Immature natural killer cell (primary cell): ENCODE measurements around the gene CCDC190. TPM values are rescaled to one million over a fixed set of nuclear protein-coding genes. Genes with fewer than 3 reads are reported as not detected.
"Not testable (repeated sequence)": the region's sequence is repeated elsewhere in the genome, so short reads cannot be mapped to it uniquely, and the experiment has no call there.

Experiments used
- DNase-seq, 3 donors: peaks; one replicate each; pipeline ENCODE4 v3.0.0; 2022; ENCODE audit warnings: mixed read lengths in 1 of 3
- H3K27ac Mint-ChIP-seq, 6 donors: one replicate each; pipeline ENCODE4 v1.8.0; 2020; ENCODE audit warnings: mixed read lengths in 6 of 6, mild to moderate bottlenecking in 5 of 6, inconsistent platforms in 4 of 6, moderate library complexity in 3 of 6
- H3K27me3 Mint-ChIP-seq, 3 donors: one replicate each; pipeline ENCODE4 v1.8.0; 2020 to 2021; ENCODE audit warnings: low read depth in 3 of 3, mild to moderate bottlenecking in 3 of 3, mixed read lengths in 3 of 3, moderate library complexity in 3 of 3, inconsistent platforms in 1 of 3
- H3K36me3 Mint-ChIP-seq, 3 donors: one replicate each; pipeline ENCODE4 v1.8.0; 2020; ENCODE audit warnings: mixed read lengths in 3 of 3, inconsistent platforms in 2 of 3, mild to moderate bottlenecking in 2 of 3
- H3K4me1 Mint-ChIP-seq, 2 donors: one replicate each; pipeline ENCODE4 v1.8.0; 2020; ENCODE audit warnings: inconsistent platforms in 2 of 2, mild to moderate bottlenecking in 2 of 2, mixed read lengths in 2 of 2, moderate library complexity in 1 of 2
- H3K4me3 Mint-ChIP-seq, 5 donors: one replicate each; pipeline ENCODE4 v1.8.0; 2020; ENCODE audit warnings: mild to moderate bottlenecking in 5 of 5, mixed read lengths in 5 of 5, inconsistent platforms in 3 of 5, moderate library complexity in 3 of 5
- H3K9me3 Mint-ChIP-seq, 6 donors: one replicate each; pipeline ENCODE4 v1.8.0; 2020; ENCODE audit warnings: mild to moderate bottlenecking in 6 of 6, mixed read lengths in 6 of 6, inconsistent platforms in 4 of 6, moderate library complexity in 3 of 6
- polyA plus RNA-seq, 3 donors: library from polyadenylated mRNA; unstranded; fragments of 300-500 nt; fragmentation: Illumina TruSeq; gene quantifications; one replicate each; pipeline ENCODE4 v1.2.3, GENCODE V29; 2021

Gene CCDC190
- polyA plus RNA-seq, 3 donors from 2014 or later = not detected

DNA sequence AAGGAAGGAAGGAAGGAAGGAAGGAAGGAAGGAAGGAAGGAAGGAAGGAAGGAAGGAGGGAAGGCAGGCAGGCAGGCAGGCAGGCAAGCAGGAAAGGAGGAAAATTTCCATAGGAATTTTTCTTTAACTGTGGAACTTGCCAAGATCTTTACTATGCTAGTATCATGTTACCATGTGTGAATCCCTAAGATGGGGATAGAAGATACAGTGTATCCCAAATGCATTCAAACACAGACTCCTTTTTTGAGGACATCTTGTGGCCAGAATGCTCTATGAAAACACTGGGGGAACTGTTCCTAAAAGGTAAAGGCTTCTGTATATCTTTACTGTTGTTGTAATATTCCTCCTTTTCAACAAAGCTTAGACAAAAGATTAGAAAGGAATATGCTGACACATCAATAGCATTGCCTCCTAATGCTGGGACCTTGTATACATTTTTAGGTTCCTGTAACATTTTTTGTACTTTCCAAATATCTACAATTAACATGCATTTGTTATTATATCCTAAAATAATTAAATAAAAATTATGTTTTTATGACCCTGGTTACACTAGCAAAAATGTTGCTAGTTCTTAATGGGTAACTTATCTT is 20.6 kb downstream of the CCDC190 start:
- Mint-ChIP-seq H3K9me3 (peaks cover 14 to 28% (median 21%) of the 10 kb centered on the region in 6 donors), H3K36me3 (peaks cover 0 to 14% (median 4%) of the 10 kb centered on the region in 3 donors), H3K4me3 (no peak overlapping the region), H3K27ac (no peak overlapping the region), H3K27me3 (peaks cover 2 to 3% (median 3%) of the 10 kb centered on the region in 3 donors), H3K4me1 (peaks cover 2 to 4% of the 10 kb centered on the region in 2 donors)
- no peak for DNase-seq

DNA sequence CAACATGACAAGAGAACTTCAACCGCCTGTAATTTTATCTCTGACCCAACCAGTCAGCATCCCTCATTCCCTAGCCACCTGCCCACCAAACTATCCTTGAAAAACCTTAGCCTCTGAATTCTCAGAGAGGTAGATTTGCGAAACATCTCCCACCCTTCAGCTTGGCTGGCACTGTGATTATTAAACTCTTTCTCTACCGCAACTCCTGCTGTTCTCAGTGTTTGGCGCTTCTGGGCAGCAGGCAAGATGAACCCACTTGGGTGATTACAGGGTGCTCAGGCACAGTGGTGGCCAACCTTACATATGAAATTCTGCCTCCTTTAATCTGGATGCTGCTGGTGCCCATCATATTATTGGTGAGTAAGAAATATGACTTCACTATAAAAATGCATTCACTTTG is 22.1 kb downstream of the CCDC190 start:
- Mint-ChIP-seq H3K4me3 (no peak overlapping the region), H3K4me1 (peaks cover 6 to 12% of the 10 kb centered on the region in 2 donors), H3K27ac (no peak overlapping the region), H3K27me3 (peaks cover 2 to 6% (median 5%) of the 10 kb centered on the region in 3 donors), H3K36me3 (peaks cover 0 to 14% (median 4%) of the 10 kb centered on the region in 3 donors), H3K9me3 (peaks cover 14 to 28% (median 21%) of the 10 kb centered on the region in 6 donors)
- no peak for DNase-seq

DNA sequence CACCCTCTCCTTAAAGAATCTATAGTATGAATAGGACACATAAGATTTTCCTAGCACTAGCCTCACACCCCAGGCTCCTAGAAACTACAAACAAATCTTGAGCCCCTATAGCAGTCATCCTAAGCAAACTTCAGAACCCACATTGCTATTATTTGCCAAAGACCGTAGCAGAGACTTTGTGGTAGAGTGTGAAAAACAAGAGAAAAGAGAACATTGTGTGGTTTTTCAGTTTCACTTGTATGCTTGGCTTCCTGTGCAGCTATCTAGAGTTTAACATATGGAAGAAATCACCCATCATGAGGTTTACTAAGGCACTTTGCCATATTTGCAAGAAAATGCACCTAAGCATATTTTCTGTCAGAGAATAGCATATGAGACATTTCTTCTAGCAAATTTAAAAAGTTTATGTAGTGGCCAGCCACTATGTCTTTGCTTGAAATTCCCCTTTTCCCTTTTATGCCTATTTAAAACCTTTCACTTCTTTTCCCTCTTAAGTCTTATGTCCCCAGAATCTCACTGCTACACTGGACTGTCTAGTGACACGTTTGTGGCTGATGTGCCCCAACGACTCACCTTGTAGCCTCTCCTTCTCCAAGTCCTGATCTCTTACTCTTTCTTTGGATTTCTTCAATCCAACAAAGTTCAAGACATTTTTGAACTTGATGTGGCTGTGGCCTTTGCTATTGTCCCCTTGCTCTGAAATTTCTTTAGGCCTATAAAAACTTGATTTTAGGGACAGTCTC is 25.6 kb downstream of the CCDC190 start:
- Mint-ChIP-seq H3K4me1 (peaks cover 6 to 12% of the 10 kb centered on the region in 2 donors), H3K4me3 (no peak overlapping the region), H3K27me3 (peaks cover 3 to 7% (median 6%) of the 10 kb centered on the region in 3 donors), H3K36me3 (peaks cover 0 to 14% (median 4%) of the 10 kb centered on the region in 3 donors), H3K9me3 (peaks cover 11 to 28% (median 20%) of the 10 kb centered on the region in 6 donors), H3K27ac (peak overlapping the region in 2 of 6 donors; percentile 4 to 30)
- DNase-seq = no peak

DNA sequence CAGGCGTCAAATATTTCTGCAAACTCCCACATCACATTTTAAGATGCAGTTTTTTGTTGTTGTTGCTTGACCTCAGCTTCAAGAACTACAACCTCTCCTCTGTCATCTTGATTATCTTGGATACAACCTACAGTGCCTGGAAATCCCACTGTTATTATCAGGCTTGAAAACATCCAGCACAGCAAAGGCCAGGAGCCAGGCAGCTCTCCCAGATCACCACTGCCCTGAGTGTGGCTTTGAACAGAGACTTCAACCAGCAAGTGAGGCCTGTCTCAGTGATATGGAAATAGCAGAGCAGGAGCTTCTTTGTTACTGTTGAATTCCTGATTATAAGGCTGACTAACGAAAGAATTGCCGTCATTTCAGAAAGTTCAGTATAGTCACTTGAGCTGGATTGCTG is 28.5 kb downstream of the CCDC190 start:
- peaks cover 6 to 12% of the 10 kb centered on the region in 2 donors for H3K4me1 Mint-ChIP-seq
- peaks cover 2 to 8% (median 3%) of the 10 kb centered on the region in 3 donors for H3K27me3 Mint-ChIP-seq
- H3K36me3 Mint-ChIP-seq = peaks cover 0 to 3% (median 0%) of the 10 kb centered on the region in 3 donors
- H3K4me3 Mint-ChIP-seq = no peak overlapping the region
- no peak for DNase-seq
- no peak overlapping the region for H3K27ac Mint-ChIP-seq
- peaks cover 0 to 8% (median 5%) of the 10 kb centered on the region in 6 donors for H3K9me3 Mint-ChIP-seq

DNA sequence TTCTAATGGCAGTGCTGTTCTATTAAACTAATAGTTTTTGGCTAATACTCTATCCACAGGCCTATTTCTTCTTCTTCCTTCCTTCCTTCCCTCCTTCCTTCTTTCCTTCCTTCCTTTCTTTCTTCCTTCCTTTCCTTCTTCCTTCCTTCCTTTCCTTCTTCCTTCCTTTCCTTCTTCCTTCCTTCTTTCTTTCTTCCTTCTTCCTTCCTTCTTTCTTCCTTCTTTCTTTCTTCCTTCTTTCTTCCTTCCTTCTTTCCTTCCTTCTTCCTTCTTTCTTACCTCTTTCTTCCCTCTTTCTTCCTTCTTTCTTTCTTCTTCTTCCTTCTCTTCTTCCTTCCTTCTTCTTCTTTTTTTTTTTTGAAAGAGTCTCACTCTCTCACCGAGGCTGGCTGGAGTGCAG is 31.7 kb downstream of the CCDC190 start:
- Mint-ChIP-seq H3K27ac (no peak overlapping the region), H3K4me3 (no peak overlapping the region), H3K9me3 (peaks cover 0 to 5% (median 0%) of the 10 kb centered on the region in 6 donors), H3K4me1 (peaks cover 0 to under 1% of the 10 kb centered on the region in 2 donors), H3K27me3 (peaks cover 0 to 5% (median 5%) of the 10 kb centered on the region in 3 donors), H3K36me3 (no peaks in the 10 kb centered on the region)
- DNase-seq = no peak

DNA sequence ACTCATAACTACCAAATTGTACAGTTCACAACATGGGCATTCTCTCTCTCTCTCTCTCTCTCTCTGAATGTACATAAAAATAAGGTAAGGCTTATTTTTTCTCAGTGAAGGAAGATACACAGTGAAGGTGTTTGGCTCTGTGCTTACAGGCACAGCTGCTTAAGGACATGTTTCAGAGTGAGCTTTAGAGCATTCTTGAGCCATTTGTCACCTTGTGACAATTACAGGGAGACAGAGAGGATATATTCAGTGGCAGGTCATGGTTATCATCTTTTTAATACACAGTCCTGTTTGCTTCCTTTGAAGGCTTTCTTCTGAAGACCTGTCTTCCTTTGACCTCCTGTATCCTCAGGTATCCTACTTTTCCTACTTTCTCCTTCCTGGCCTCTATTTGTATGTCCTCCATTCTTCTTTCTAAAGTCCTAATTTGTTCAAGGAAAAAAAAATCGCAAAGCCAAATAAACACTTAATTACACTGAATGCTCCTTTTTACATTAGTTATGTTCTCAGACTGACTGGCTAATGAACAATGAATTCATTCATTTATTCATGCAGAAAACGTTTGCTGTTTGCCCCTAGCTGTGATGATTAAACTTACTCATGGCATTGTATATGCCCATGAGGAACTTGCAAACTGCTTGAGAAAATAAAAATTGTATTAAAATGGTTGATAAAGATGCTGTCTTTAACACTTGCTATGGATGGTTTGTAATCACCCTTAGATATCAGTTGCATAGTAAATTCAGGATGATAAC is 37.0 kb downstream of the CCDC190 start:
- no peaks in the 10 kb centered on the region for H3K9me3 Mint-ChIP-seq
- H3K27ac Mint-ChIP-seq = peak overlapping the region in 3 of 6 donors; percentile 2 to 78 (median 61)
- peaks cover 0 to 10% (median 9%) of the 10 kb centered on the region in 3 donors for H3K27me3 Mint-ChIP-seq
- H3K36me3 Mint-ChIP-seq = no peaks in the 10 kb centered on the region
- peaks cover 14 to 28% of the 10 kb centered on the region in 2 donors for H3K4me1 Mint-ChIP-seq
- no peak overlapping the region for H3K4me3 Mint-ChIP-seq
- DNase-seq = no peak

DNA sequence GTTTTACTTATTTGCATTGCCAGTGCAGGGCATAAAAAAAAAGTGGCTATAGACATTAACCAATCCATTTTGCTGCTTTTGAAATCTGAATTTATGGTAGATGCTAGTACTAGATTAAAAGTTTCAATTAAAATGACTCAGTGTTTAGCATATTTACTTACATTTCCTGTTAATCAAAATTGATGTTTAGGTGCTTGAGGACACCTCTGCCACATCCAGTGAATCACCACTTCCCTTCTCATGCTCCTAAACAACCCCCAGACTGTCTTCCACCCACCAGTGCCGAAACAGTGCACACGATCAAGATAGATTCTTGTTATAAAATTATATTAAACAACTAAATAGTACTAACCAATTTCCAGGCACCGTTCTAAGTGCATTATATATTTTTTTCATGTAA is 37.7 kb downstream of the CCDC190 start:
- DNase-seq = peak in 2 of 3 donors; percentile 9 to 18
- H3K4me3 Mint-ChIP-seq = peak overlapping the region in 4 of 5 donors; percentile 54 to 76 (median 68)
- H3K36me3 Mint-ChIP-seq = no peaks in the 10 kb centered on the region
- peaks cover 0 to 10% (median 6%) of the 10 kb centered on the region in 3 donors for H3K27me3 Mint-ChIP-seq
- H3K4me1 Mint-ChIP-seq = peaks cover 14 to 28% of the 10 kb centered on the region in 2 donors
- no peaks in the 10 kb centered on the region for H3K9me3 Mint-ChIP-seq
- peak overlapping the region in 3 of 6 donors; percentile 27 to 78 (median 71) for H3K27ac Mint-ChIP-seq

DNA sequence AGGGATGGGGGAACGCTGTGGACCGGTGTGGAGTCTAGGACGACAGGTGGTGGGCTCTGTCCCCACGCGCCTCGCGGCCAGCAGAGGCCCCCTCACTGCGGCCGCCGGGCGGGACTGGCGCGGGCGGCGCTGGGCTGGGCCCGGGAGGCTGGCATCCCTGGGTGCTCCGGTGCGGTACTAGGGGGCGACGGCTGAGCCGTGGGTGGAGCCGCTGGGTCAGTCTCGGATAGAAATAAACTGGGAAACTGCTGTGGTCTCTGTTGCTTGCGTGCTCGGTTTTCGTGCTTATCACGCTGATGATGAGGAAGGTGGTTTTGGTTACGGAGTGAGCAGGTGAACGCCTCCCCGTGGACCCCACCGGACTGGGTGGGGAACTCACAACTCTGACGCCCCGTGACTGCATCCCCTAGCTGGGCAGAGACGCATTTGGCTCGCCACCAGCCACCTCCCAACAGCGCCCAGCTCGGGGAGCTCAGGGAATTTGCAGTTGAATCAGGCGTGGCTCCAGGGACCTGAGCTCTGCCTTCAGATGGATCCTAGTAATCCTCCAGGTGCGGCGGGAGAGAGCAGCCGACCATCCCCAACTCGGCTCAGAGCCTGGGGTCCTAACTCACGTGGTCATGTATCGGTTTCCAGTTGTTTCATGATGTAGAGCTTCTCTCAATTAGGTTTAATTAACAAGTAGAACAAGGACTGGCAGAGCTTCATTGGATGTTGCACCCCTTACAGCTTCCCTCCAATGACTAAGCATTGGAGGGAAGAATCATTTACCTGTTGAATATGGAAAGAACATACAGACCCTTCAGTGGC is 38.4 kb downstream of the CCDC190 start:
- Mint-ChIP-seq H3K4me1 (peaks cover 14 to 28% of the 10 kb centered on the region in 2 donors), H3K36me3 (no peaks in the 10 kb centered on the region), H3K27ac (peak overlapping the region in 5 of 6 donors; percentile 27 to 78 (median 48)), H3K4me3 (peak overlapping the region; percentile 66 to 87 (median 68)), H3K9me3 (no peaks in the 10 kb centered on the region), H3K27me3 (peaks cover 0 to 10% (median 6%) of the 10 kb centered on the region in 3 donors)
- DNase-seq = peak; percentile 12 to 21 (median 13)

DNA sequence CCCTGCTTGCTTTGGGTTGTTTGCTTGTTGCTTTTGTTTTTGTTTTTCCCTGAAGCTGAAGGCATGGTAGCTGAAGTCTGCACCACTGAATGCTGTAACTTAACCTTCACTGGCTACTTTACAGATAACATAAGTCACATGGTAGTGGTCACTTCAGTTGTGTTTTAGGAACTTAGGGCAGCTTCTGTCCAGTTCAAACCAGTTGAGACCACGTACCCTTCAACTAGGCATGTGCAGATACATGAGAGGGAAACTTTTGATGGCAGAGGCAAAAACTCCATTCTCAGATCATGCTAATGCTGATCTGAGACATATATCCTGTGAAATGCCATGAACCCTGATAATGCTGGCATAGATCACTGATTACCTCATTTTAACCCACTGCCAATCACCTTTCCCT is 42.3 kb downstream of the CCDC190 start:
- H3K4me1 Mint-ChIP-seq = peaks cover 14 to 22% of the 10 kb centered on the region in 2 donors
- H3K36me3 Mint-ChIP-seq, H3K9me3 Mint-ChIP-seq, H3K27ac Mint-ChIP-seq, H3K4me3 Mint-ChIP-seq, H3K27me3 Mint-ChIP-seq, DNase-seq: not testable (repeated sequence)

DNA sequence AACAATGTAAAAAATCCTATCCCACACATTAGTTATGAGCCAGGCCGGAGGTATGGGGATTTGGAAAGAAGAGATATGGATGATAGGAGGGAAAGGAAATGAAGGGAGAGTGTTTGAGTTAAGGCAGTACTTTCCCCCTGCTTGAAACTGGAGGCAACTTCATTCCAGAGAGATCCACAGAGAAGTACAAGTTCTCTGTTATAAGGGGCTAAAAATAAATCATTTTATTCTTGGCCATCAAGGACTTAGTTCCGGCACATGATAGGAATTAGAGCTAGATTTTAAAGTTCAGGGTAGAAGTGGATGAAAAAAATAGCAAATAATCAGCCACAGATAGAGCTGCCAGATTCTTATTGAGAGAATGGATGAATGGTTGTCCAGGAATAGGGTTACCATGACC is 42.8 kb downstream of the CCDC190 start:
- not testable (repeated sequence) for H3K9me3 Mint-ChIP-seq, DNase-seq, H3K27me3 Mint-ChIP-seq, H3K27ac Mint-ChIP-seq, H3K36me3 Mint-ChIP-seq, H3K4me3 Mint-ChIP-seq
- H3K4me1 Mint-ChIP-seq = peaks cover 12 to 17% of the 10 kb centered on the region in 2 donors

DNA sequence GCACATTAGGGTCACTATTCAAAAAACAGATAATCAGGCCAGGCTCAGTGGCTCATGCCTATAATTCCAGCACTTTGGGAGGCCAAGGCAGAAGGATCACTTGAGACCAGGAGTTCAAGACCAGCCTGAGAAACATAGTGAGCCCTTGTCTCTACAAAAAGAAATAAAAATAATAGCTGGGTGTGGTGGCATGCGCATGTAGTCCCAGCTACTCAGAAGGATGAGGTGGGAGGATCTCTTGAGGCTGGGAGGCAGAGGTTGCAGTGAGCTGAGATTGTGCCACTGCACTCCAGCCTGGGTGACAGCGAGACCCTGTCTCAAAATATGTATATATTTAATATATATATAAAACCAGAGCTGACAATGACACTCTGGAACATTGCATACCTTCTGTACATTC is 48.6 kb downstream of the CCDC190 start:
- H3K36me3 Mint-ChIP-seq = peaks cover 5 to 28% (median 9%) of the 10 kb centered on the region in 3 donors
- H3K27ac Mint-ChIP-seq, H3K9me3 Mint-ChIP-seq, H3K27me3 Mint-ChIP-seq, DNase-seq, H3K4me3 Mint-ChIP-seq, H3K4me1 Mint-ChIP-seq: not testable (repeated sequence)

DNA sequence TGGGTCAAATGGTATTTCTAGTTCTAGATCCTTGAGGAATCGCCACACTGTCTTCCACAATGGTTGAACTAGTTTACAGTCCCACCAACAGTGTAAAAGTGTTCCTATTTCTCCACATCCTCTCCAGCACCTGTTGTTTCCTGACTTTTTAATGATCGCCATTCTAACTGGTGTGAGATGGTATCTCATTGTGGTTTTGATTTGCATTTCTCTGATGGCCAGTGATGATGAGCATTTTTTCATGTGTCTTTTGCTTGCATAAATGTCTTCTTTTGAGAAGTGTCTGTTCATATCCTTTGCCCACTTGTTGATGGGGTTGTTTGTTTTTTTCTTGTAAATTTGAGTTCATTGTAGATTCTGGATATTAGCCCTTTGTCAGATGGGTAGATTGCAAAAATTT is 53.5 kb downstream of the CCDC190 start:
- H3K36me3 Mint-ChIP-seq = peaks cover 20 to 48% (median 22%) of the 10 kb centered on the region in 3 donors

More for the DNA sequence above, 53.5 kb downstream of the CCDC190 start:
- H3K9me3 Mint-ChIP-seq, H3K27ac Mint-ChIP-seq, H3K4me3 Mint-ChIP-seq, H3K4me1 Mint-ChIP-seq, DNase-seq, H3K27me3 Mint-ChIP-seq: not testable (repeated sequence)
